GM12878 (cell line): ENCODE data around the gene DDX53. TPM values are rescaled to one million over a fixed set of nuclear protein-coding genes. Genes with fewer than 3 reads are reported as not detected.

Experiments used
- ATAC-seq: fragments of 200-7000 bp; cut with Tn5 transposase; 3 replicates; pipeline ENCODE4 v1.9.1; 2020; ENCODE audit warnings: mild to moderate bottlenecking, moderate library complexity
- BruUV-seq: library from RNA; stranded (reverse); fragments of 400-500 nt; replicated peaks from 2 replicates; lab custom pipeline; 2021; lab: Mats Ljungman, UMichigan
- CTCF ChIA-PET: fragments of 300-600 bp; sonication (Branson Sonifier 250); formaldehyde crosslinking; extraction: SDS; loops from one replicate; lab custom pipeline; 2021; ENCODE audit warnings: inconsistent platforms; lab: Yijun Ruan, JAX
- POLR2A ChIA-PET: fragments of 350-600 bp; formaldehyde crosslinking; extraction: SDS; loops from one replicate; lab custom pipeline; 2021; ENCODE audit warnings: inconsistent platforms; lab: Charles Lee
- RAD21 ChIA-PET: fragments of 300-600 bp; sonication (Branson Sonifier 250); formaldehyde crosslinking; loops from one replicate; lab custom pipeline; 2023; ENCODE audit warnings: antibody characterized with exemption; ENCODE audit not compliant: unreplicated experiment; lab: Charles Lee
- SMC1A ChIA-PET: fragments of 300-600 bp; sonication (Branson Sonifier 250); formaldehyde crosslinking; loops from one replicate; lab custom pipeline; 2023; ENCODE audit not compliant: unreplicated experiment, uncharacterized antibody; lab: Charles Lee
- DNase-seq: peaks from one replicate; pipeline ENCODE4 v3.0.0-alpha.2; 2011; ENCODE audit warnings: low read depth, low spot score
- FAIRE-seq: peaks from 3 replicates; lab custom pipeline; 2011; peaks lifted over from hg19 to GRCh38; lab: Jason Lieb, UNC
- H2AFZ ChIP-seq: 2 replicates; pipeline ENCODE4 v1.6.0; 2011; ENCODE audit warnings: low read depth, low read length, control low read depth; ENCODE audit not compliant: control insufficient read depth
- H3K27ac ChIP-seq: 2 replicates; pipeline ENCODE4 v1.5.1; 2011; ENCODE audit warnings: control low read depth; ENCODE audit not compliant: control insufficient read depth, insufficient read depth
- H3K27me3 ChIP-seq, 2 experiments: replicated peaks in 1 of 2; 2 replicates each; pipeline versions ENCODE4 v1.6.0 to v1.6.1; 2011; ENCODE audit warnings: low read length in 1 of 2; ENCODE audit not compliant: control insufficient read depth in 2 of 2, insufficient read depth in 2 of 2
- H3K36me3 ChIP-seq, 2 experiments: 2 replicates each; pipeline ENCODE4 v1.5.1; 2011; ENCODE audit warnings: low read length in 1 of 2; ENCODE audit not compliant: control insufficient read depth in 2 of 2, insufficient read depth in 2 of 2
- H3K4me1 ChIP-seq: 2 replicates; pipeline ENCODE4 v1.6.1; 2011; ENCODE audit warnings: mild to moderate bottlenecking, low read length, moderate library complexity, mixed read lengths; ENCODE audit not compliant: control insufficient read depth, insufficient read depth
- H3K4me2 ChIP-seq: 2 replicates; pipeline ENCODE4 v1.6.0; 2011; ENCODE audit warnings: control low read depth; ENCODE audit not compliant: control insufficient read depth, insufficient read depth
- H3K4me3 ChIP-seq: fragments of 200-600 bp; sonication (generic); 2 replicates; pipeline ENCODE4 v1.5.1; 2016
- H3K79me2 ChIP-seq: 2 replicates; pipeline ENCODE4 v1.6.0; 2011; ENCODE audit warnings: low read length; ENCODE audit not compliant: control insufficient read depth, insufficient read depth
- H3K9ac ChIP-seq: 2 replicates; pipeline ENCODE4 v1.8.0; 2011; ENCODE audit warnings: low read length, control low read depth, mixed read lengths; ENCODE audit not compliant: control insufficient read depth, insufficient read depth
- H3K9me3 ChIP-seq: replicated peaks from 3 replicates; pipeline ENCODE4 v1.5.1; 2011; ENCODE audit warnings: mild to moderate bottlenecking, low read length; ENCODE audit not compliant: control insufficient read depth, insufficient read depth
- H4K20me1 ChIP-seq: 2 replicates; pipeline ENCODE4 v1.6.0; 2011; ENCODE audit not compliant: control insufficient read depth, insufficient read depth
- FOXK2 ChIP-seq: fragments of 450-650 bp; IDR thresholded peaks from 2 replicates; pipeline ENCODE4 v1.6.1; 2017; ENCODE audit warnings: mild to moderate bottlenecking, moderate library complexity
- GABPA ChIP-seq: IDR thresholded peaks from 2 replicates; pipeline ENCODE4 v1.6.1; 2014; ENCODE audit warnings: antibody characterized with exemption, low read depth, mild to moderate bottlenecking, inconsistent platforms
- HDAC2 ChIP-seq: fragments of 200-600 bp; sonication (generic); IDR thresholded peaks from 2 replicates; pipeline ENCODE4 v1.6.1; 2017
- HDGF ChIP-seq: fragments of 450-650 bp; IDR thresholded peaks from 2 replicates; pipeline ENCODE4 v1.6.1; 2016; ENCODE audit warnings: antibody characterized with exemption
- PAX5 ChIP-seq: IDR thresholded peaks from 2 replicates; pipeline ENCODE4 v1.6.1; 2011; ENCODE audit warnings: low read depth, low read length, borderline replicate concordance
- SP1 ChIP-seq: IDR thresholded peaks from one replicate; pipeline ENCODE4 v1.6.1; 2011; ENCODE audit warnings: low read depth, low read length
- SPI1 ChIP-seq: IDR thresholded peaks from 2 replicates; pipeline ENCODE4 v1.6.1; 2011; ENCODE audit warnings: low read depth, mild to moderate bottlenecking, low read length, moderate library complexity, borderline replicate concordance; ENCODE audit not compliant: insufficient read depth
- STAT1 ChIP-seq: fragments of 450-650 bp; conservative IDR thresholded peaks from 2 replicates; pipeline ENCODE4 v1.6.1; 2014; ENCODE audit warnings: antibody characterized with exemption, mild to moderate bottlenecking
- TARDBP ChIP-seq: IDR thresholded peaks from 2 replicates; pipeline ENCODE4 v1.6.1; 2016; ENCODE audit warnings: borderline replicate concordance
- ZNF24 ChIP-seq: fragments of 450-650 bp; IDR thresholded peaks from 2 replicates; pipeline ENCODE4 v1.6.1; 2017; ENCODE audit warnings: antibody characterized with exemption, mild to moderate bottlenecking
- WGBS: methylation state at CpG from one replicate; pipeline ENCODE4 v1.1.6; 2016; ENCODE audit warnings: low lambda C conversion rate; ENCODE audit not compliant: insufficient replicate concordance, insufficient coverage; ENCODE audit errors: missing lambda C conversion rate; 5-methylcytosine and 5-hydroxymethylcytosine counted together
- in situ Hi-C: fragments of 300-500 bp; cut with MboI; formaldehyde crosslinking; loops from 9 replicates; pipeline ENCODE4 v1.14.3; 2018; ENCODE audit warnings: mixed read lengths
- intact Hi-C: fragments of 100-400 bp; cut with micrococcal nuclease; formaldehyde crosslinking; loops from one replicate; pipeline ENCODE4 v1.14.2; 2022; ENCODE audit not compliant: unreplicated experiment
- polyA plus RNA-seq, 11 experiments: library from polyadenylated mRNA; depleted of rRNA in 4 of 11; unstranded in 6 of 11; stranded (reverse) in 5 of 11; fragments of >200 nt; fragmentation: Nextera tagmentation in 4 of 11; fragmentation: Illumina TruSeq in 1 of 11; extraction: Ambion mirVana in 4 of 11; extraction: Trizol in 1 of 11; gene quantifications; 1 replicate in 1 of 11; 2 replicates in 10 of 11; pipeline versions ENCODE4 v1.2.1 to v1.2.3, GENCODE V29; 2011 to 2016; ENCODE audit warnings: inconsistent platforms in 2 of 11, missing spikeins in 2 of 11, low read depth in 1 of 11
- total RNA-seq, 4 experiments: library from RNA; depleted of rRNA in 3 of 4; stranded (reverse); fragments of >200 nt in 3 of 4; fragmentation: Illumina TruSeq in 1 of 4; extraction: Trizol in 1 of 4; gene quantifications; 2 replicates each; pipeline versions ENCODE4 v1.2.1 to v1.2.3, GENCODE V29; 2013 to 2021

DDX53 gene
- total and polyA plus RNA-seq, 10 of the 15 experiments (the other 5 are each of a cell fraction or from before 2014, with no cell fraction given), result 0.12 TPM; not detected in 9

- Histone ChIP-seq H3K9ac (no peak overlapping the region), H3K79me2 (no peaks in the 10 kb centered on the region), H3K9me3 (no peaks in the 10 kb centered on the region), H4K20me1 (no peaks in the 10 kb centered on the region), H3K4me2 (no peak overlapping the region), H3K4me1 (no peaks in the 10 kb centered on the region), H3K36me3 (no peaks in the 10 kb centered on the region), H2AFZ (no peak overlapping the region), H3K4me3 (no peak overlapping the region), H3K27ac (no peak overlapping the region), H3K27me3 (no peaks in the 10 kb centered on the region)
- intact Hi-C loops (no loop called here), in situ Hi-C loops (no loop called here)
- BruUV-seq, result no TSS peak
- WGBS, result 0% methylated on average over 2 of the region's 2 CpGs
- FAIRE-seq, result no peak
- TF ChIP-seq SP1 (no peak), ZNF24 (no peak), TARDBP (no peak), FOXK2 (no peak), PAX5 (no peak), HDAC2 (no peak), SPI1 (peak; percentile 21; the same call in 1 of the 2 replicates)
- ChIA-PET POLR2A (no interaction called here), CTCF (interaction anchor here (1.6 kb wide), 1 partner anchor 10 kb away, joined by 5 read pairs; no protein-coding TSS in a partner anchor), RAD21 (no interaction called here), SMC1A (interaction anchor here (1.0 to 1.1 kb wide), 2 partner anchors 10 to 243 kb away, joined by 3 to 4 read pairs; no protein-coding TSS in a partner anchor)
- ATAC-seq, result peak; percentile 47; the same call in 2 of the 3 replicates
- no peak for DNase-seq
Measured at GRCh38 chrX:23048806-23049573, 49.2 kb downstream of the DDX53 start.

GRCh38 chrX:23052324-23052723, 52.6 kb downstream of the DDX53 start:
- DNase-seq, result no peak
- Histone ChIP-seq H3K27me3 (no peaks in the 10 kb centered on the region), H3K9ac (no peak overlapping the region), H3K9me3 (no peaks in the 10 kb centered on the region), H3K36me3 (no peaks in the 10 kb centered on the region), H3K27ac (no peak overlapping the region), H2AFZ (no peak overlapping the region), H3K4me1 (no peaks in the 10 kb centered on the region), H3K4me3 (no peak overlapping the region), H4K20me1 (no peaks in the 10 kb centered on the region), H3K79me2 (no peaks in the 10 kb centered on the region), H3K4me2 (no peak overlapping the region)
- POLR2A ChIA-PET, result no interaction called here
- no TSS peak for BruUV-seq
- intact Hi-C loops (no loop called here), in situ Hi-C loops (no loop called here)
- CTCF ChIA-PET, result no interaction called here
- WGBS, result 64% methylated on average over 3 of the region's 3 CpGs
- FAIRE-seq, result no peak
- no peak for ATAC-seq
- SMC1A ChIA-PET, result no interaction called here
- TF ChIP-seq STAT1, result no peak
- TF ChIP-seq HDGF, result no peak
- no peak for TF ChIP-seq GABPA
- RAD21 ChIA-PET, result no interaction called here
